GM13976 (cell line): ENCODE measurements around the gene TTC31.

Experiments
- DNase-seq: peaks from one replicate; pipeline ENCODE4 v3.0.0; 2012; ENCODE audit warnings: low spot score
- CTCF ChIP-seq: IDR thresholded peaks from 2 replicates; pipeline ENCODE4 v1.5.1; 2012; ENCODE audit warnings: borderline replicate concordance, mild to moderate bottlenecking; ENCODE audit not compliant: insufficient read depth; ENCODE audit errors: extremely low read depth, missing control alignments, control extremely low read depth
- in situ Hi-C: fragments of 300-500 bp; cut with MboI; formaldehyde crosslinking; loops from one replicate; pipeline ENCODE4 v1.12.0; 2022; ENCODE audit warnings: low sequenced_read_pairs, mixed read lengths, inconsistent platforms; ENCODE audit not compliant: unreplicated experiment

The TTC31 gene

GRCh38 chr2:74525717-74526648 lies 43.1 kb downstream of the TTC31 start, which contains the start of gene DQX1:
Gene DQX1 (minus strand): TSS chr2:74526231. CDS start chr2:74525729, 502 bp downstream.
- peak; percentile 67 for DNase-seq
- TF ChIP-seq CTCF, result no peak
- in situ Hi-C loops, result no loop called here

GRCh38 chr2:74526649-74527230 lies 43.9 kb downstream of the TTC31 start:
- in situ Hi-C loops, result no loop called here
- DNase-seq, result no peak
- TF ChIP-seq CTCF, result no peak

DNA sequence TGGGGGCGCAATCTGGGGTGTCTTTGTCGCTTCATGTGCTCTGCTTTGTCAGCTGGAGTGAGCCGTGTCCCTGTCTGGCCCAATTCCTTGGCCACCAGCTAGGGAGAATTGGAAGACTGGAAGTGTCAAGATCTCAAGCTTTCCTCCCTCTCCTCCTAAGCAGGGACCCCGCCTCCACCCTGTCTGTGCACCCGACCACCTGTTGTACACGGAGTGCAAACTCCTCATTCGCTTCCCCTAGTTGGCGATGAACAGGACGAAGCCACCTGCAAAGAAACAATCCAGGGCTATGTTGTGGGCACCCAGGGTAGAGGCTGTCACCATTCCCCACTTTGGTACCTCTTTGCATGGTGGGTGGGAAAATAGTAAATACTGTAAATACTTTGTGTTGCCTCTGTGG lies 44.9 kb downstream of the TTC31 start:
- no peak for TF ChIP-seq CTCF
- in situ Hi-C loops, result no loop called here
- no peak for DNase-seq

GRCh38 chr2:74528600-74529356 lies 45.9 kb downstream of the TTC31 start:
- in situ Hi-C loops, result no loop called here
- no peak for DNase-seq
- peak; percentile 4 for TF ChIP-seq CTCF

DNA sequence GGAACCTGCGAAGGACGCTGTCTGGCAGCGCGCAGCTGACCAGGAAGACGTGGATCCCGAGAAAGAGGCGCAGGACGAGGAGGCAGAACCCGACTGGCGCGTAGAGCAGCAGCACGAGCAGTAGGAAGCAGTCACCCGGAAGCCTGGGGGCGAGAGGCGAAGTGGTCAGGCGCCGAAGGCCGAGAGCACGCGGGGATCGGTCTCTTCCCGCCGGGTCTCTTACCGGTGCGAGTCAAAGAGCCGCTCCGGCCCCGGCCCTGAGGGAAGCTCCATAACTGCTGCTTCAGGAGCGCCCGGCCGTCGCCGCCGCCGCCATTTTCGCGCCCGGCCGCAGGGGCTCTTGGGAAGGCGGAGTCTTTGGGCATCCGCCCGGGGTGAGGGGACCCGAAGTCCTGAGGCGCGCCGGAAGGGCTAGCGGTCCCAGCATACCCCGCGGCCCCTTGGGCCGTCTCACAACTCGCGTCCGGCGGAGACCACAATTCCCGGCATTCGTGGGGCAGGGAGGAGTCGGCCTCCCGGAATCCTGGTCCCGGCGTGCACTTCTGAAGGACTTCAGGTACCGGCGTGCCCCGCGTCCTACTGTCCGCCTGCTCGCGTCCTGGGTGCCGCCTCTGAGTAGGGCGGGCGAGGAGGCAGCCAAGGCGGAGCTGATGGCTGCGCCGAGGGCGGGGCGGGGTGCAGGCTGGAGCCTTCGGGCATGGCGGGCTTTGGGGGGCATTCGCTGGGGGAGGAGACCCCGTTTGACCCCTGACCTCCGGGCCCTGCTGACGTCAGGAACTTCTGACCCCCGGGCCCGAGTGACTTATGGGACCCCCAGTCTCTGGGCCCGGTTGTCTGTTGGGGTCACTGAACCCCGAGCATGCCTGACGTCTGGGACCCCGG lies 46.7 kb downstream of the TTC31 start, which contains the start of the genes AUP1 and HTRA2:
AUP1 (minus strand) TSS at position 350 of the 882 bp plus-strand sequence; CDS start at position 273, 77 bp downstream.
HTRA2 (plus strand) TSS at position 577 of the 882 bp plus-strand sequence; CDS start at position 651, 74 bp downstream.
- no peak for TF ChIP-seq CTCF
- peak; percentile 99 for DNase-seq
- in situ Hi-C loops, result loop anchor here (10.0 kb wide), 1 partner anchor 55 kb away; no protein-coding TSS in a partner anchor
